GM12878 (cell line): ENCODE data around the gene MLEC. TPM values are rescaled to one million over a fixed set of nuclear protein-coding genes. Genes with fewer than 3 reads are reported as not detected.
A peak's percentile ranks its signal among the peaks of the same experiment; 100 is the strongest.

ENCODE experiments used
- ATAC-seq: fragments of 200-7000 bp; cut with Tn5 transposase; 3 replicates; pipeline ENCODE4 v1.9.1; 2020; ENCODE audit warnings: mild to moderate bottlenecking, moderate library complexity
- BruUV-seq: library from RNA; stranded (reverse); fragments of 400-500 nt; replicated peaks from 2 replicates; lab custom pipeline; 2021; lab: Mats Ljungman, UMichigan
- CTCF ChIA-PET: fragments of 300-600 bp; sonication (Branson Sonifier 250); formaldehyde crosslinking; extraction: SDS; loops from one replicate; lab custom pipeline; 2021; ENCODE audit warnings: inconsistent platforms; lab: Yijun Ruan, JAX
- POLR2A ChIA-PET: fragments of 350-600 bp; formaldehyde crosslinking; extraction: SDS; loops from one replicate; lab custom pipeline; 2021; ENCODE audit warnings: inconsistent platforms; lab: Charles Lee
- RAD21 ChIA-PET: fragments of 300-600 bp; sonication (Branson Sonifier 250); formaldehyde crosslinking; loops from one replicate; lab custom pipeline; 2023; ENCODE audit warnings: antibody characterized with exemption; ENCODE audit not compliant: unreplicated experiment; lab: Charles Lee
- SMC1A ChIA-PET: fragments of 300-600 bp; sonication (Branson Sonifier 250); formaldehyde crosslinking; loops from one replicate; lab custom pipeline; 2023; ENCODE audit not compliant: unreplicated experiment, uncharacterized antibody; lab: Charles Lee
- DNase-seq: peaks from one replicate; pipeline ENCODE4 v3.0.0-alpha.2; 2011; ENCODE audit warnings: low read depth, low spot score
- FAIRE-seq: peaks from 3 replicates; lab custom pipeline; 2011; peaks lifted over from hg19 to GRCh38; lab: Jason Lieb, UNC
- H2AFZ ChIP-seq: 2 replicates; pipeline ENCODE4 v1.6.0; 2011; ENCODE audit warnings: low read depth, low read length, control low read depth; ENCODE audit not compliant: control insufficient read depth
- H3K27ac ChIP-seq: 2 replicates; pipeline ENCODE4 v1.5.1; 2011; ENCODE audit warnings: control low read depth; ENCODE audit not compliant: control insufficient read depth, insufficient read depth
- H3K27me3 ChIP-seq, 2 experiments: replicated peaks in 1 of 2; 2 replicates each; pipeline versions ENCODE4 v1.6.0 to v1.6.1; 2011; ENCODE audit warnings: low read length in 1 of 2; ENCODE audit not compliant: control insufficient read depth in 2 of 2, insufficient read depth in 2 of 2
- H3K36me3 ChIP-seq, 2 experiments: 2 replicates each; pipeline ENCODE4 v1.5.1; 2011; ENCODE audit warnings: low read length in 1 of 2; ENCODE audit not compliant: control insufficient read depth in 2 of 2, insufficient read depth in 2 of 2
- H3K4me1 ChIP-seq: 2 replicates; pipeline ENCODE4 v1.6.1; 2011; ENCODE audit warnings: mild to moderate bottlenecking, low read length, moderate library complexity, mixed read lengths; ENCODE audit not compliant: control insufficient read depth, insufficient read depth
- H3K4me2 ChIP-seq: 2 replicates; pipeline ENCODE4 v1.6.0; 2011; ENCODE audit warnings: control low read depth; ENCODE audit not compliant: control insufficient read depth, insufficient read depth
- H3K4me3 ChIP-seq: fragments of 200-600 bp; sonication (generic); 2 replicates; pipeline ENCODE4 v1.5.1; 2016
- H3K79me2 ChIP-seq: 2 replicates; pipeline ENCODE4 v1.6.0; 2011; ENCODE audit warnings: low read length; ENCODE audit not compliant: control insufficient read depth, insufficient read depth
- H3K9ac ChIP-seq: 2 replicates; pipeline ENCODE4 v1.8.0; 2011; ENCODE audit warnings: low read length, control low read depth, mixed read lengths; ENCODE audit not compliant: control insufficient read depth, insufficient read depth
- H3K9me3 ChIP-seq: replicated peaks from 3 replicates; pipeline ENCODE4 v1.5.1; 2011; ENCODE audit warnings: mild to moderate bottlenecking, low read length; ENCODE audit not compliant: control insufficient read depth, insufficient read depth
- H4K20me1 ChIP-seq: 2 replicates; pipeline ENCODE4 v1.6.0; 2011; ENCODE audit not compliant: control insufficient read depth, insufficient read depth
- ZBTB11 ChIP-seq: fragments of 450-650 bp; formaldehyde crosslinking; IDR thresholded peaks from 2 replicates; pipeline ENCODE4 v1.5.0; 2022; ENCODE audit warnings: mild to moderate bottlenecking, missing genetic modification characterization
- WGBS: methylation state at CpG from one replicate; pipeline ENCODE4 v1.1.6; 2016; ENCODE audit warnings: low lambda C conversion rate; ENCODE audit not compliant: insufficient replicate concordance, insufficient coverage; ENCODE audit errors: missing lambda C conversion rate; 5-methylcytosine and 5-hydroxymethylcytosine counted together
- in situ Hi-C: fragments of 300-500 bp; cut with MboI; formaldehyde crosslinking; loops from 9 replicates; pipeline ENCODE4 v1.14.3; 2018; ENCODE audit warnings: mixed read lengths
- intact Hi-C: fragments of 100-400 bp; cut with micrococcal nuclease; formaldehyde crosslinking; loops from one replicate; pipeline ENCODE4 v1.14.2; 2022; ENCODE audit not compliant: unreplicated experiment
- polyA plus RNA-seq, 11 experiments: library from polyadenylated mRNA; depleted of rRNA in 4 of 11; unstranded in 6 of 11; stranded (reverse) in 5 of 11; fragments of >200 nt; fragmentation: Nextera tagmentation in 4 of 11; fragmentation: Illumina TruSeq in 1 of 11; extraction: Ambion mirVana in 4 of 11; extraction: Trizol in 1 of 11; gene quantifications; 1 replicate in 1 of 11; 2 replicates in 10 of 11; pipeline versions ENCODE4 v1.2.1 to v1.2.3, GENCODE V29; 2011 to 2016; ENCODE audit warnings: inconsistent platforms in 2 of 11, missing spikeins in 2 of 11, low read depth in 1 of 11
- total RNA-seq, 4 experiments: library from RNA; depleted of rRNA in 3 of 4; stranded (reverse); fragments of >200 nt in 3 of 4; fragmentation: Illumina TruSeq in 1 of 4; extraction: Trizol in 1 of 4; gene quantifications; 2 replicates each; pipeline versions ENCODE4 v1.2.1 to v1.2.3, GENCODE V29; 2013 to 2021

MLEC gene
- total and polyA plus RNA-seq, 10 of the 15 experiments (the other 5 are each of a cell fraction or from before 2014, with no cell fraction given), result 26.7 to 172 (median 103) TPM

GRCh38 chr12:120724720-120725119, 37.8 kb downstream of the MLEC start:
- ChIA-PET RAD21 (interaction anchor here (0.8 to 1.5 kb wide), 3 partner anchors 14 to 247 kb away, joined by 4 to 7 read pairs (median 5); partner anchors contain the start of genes POP5 and UNC119B), POLR2A (no interaction called here), SMC1A (interaction anchor here (1.1 to 1.4 kb wide), 5 partner anchors 28 to 247 kb away, joined by 3 to 8 read pairs (median 3); partner anchors contain the start of gene POP5), CTCF (interaction anchor here (0.6 to 1.5 kb wide), 7 partner anchors 52 to 1476 kb away, joined by 3 to 10 read pairs (median 5); partner anchors contain the start of gene POP5)
- DNase-seq (no peak), ATAC-seq (no peak), FAIRE-seq (no peak)
- BruUV-seq, result no TSS peak
- Histone ChIP-seq H3K27me3 (no peaks in the 10 kb centered on the region), H3K27ac (no peak overlapping the region), H2AFZ (no peak overlapping the region), H3K9ac (no peak overlapping the region), H3K79me2 (no peaks in the 10 kb centered on the region; the same call in 1 of the 2 replicates), H3K9me3 (no peaks in the 10 kb centered on the region), H3K4me3 (no peak overlapping the region)
- in situ Hi-C loops (no loop called here), intact Hi-C loops (no loop called here)
- 58% methylated on average over 5 of the region's 5 CpGs for WGBS
- TF ChIP-seq ZBTB11 (CRISPR knock-in tag), result no peak
- TF ChIP-seq, all 136 proteins: peak for 0
- H3K36me3 ChIP-seq, result peaks cover 6 to 8% of the 10 kb centered on the region in 2 experiments
- H3K4me2 ChIP-seq, result peak overlapping the region; percentile 53; the same call in 1 of the 2 replicates
- no peaks in the 10 kb centered on the region for H4K20me1 ChIP-seq
- peaks cover 22% of the 10 kb centered on the region for H3K4me1 ChIP-seq
